Endothelial cell (in vitro differentiated cells): Measurements from ENCODE around the gene RAB9B. TPM values are rescaled to one million over a fixed set of nuclear protein-coding genes. Genes with fewer than 3 reads are reported as not detected.
"Not testable (repeated sequence)": the region's sequence is repeated elsewhere in the genome, so short reads cannot be mapped to it uniquely, and the experiment has no call there.

ENCODE experiments used
- DNase-seq: peaks from one replicate; pipeline ENCODE4 v3.0.0; 2021; ENCODE audit warnings: low spot score
- H3K27ac Mint-ChIP-seq: one replicate; pipeline ENCODE4 v1.8.0; 2021; ENCODE audit warnings: mixed read lengths, inconsistent platforms; ENCODE audit not compliant: unreplicated experiment
- H3K27me3 Mint-ChIP-seq: one replicate; pipeline ENCODE4 v1.8.0; 2021; ENCODE audit warnings: mild to moderate bottlenecking, moderate library complexity, mixed read lengths, inconsistent platforms; ENCODE audit not compliant: unreplicated experiment
- H3K36me3 Mint-ChIP-seq: one replicate; pipeline ENCODE4 v1.8.0; 2021; ENCODE audit warnings: mild to moderate bottlenecking, low read depth, mixed read lengths, inconsistent platforms; ENCODE audit not compliant: unreplicated experiment
- H3K4me1 Mint-ChIP-seq: one replicate; pipeline ENCODE4 v1.8.0; 2021; ENCODE audit warnings: mild to moderate bottlenecking, mixed read lengths, inconsistent platforms; ENCODE audit not compliant: unreplicated experiment
- H3K4me3 Mint-ChIP-seq: one replicate; pipeline ENCODE4 v1.8.0; 2021; ENCODE audit warnings: mild to moderate bottlenecking, mixed read lengths, inconsistent platforms; ENCODE audit not compliant: unreplicated experiment
- H3K9me3 Mint-ChIP-seq: one replicate; pipeline ENCODE4 v1.8.0; 2021; ENCODE audit warnings: mixed read lengths, inconsistent platforms; ENCODE audit not compliant: unreplicated experiment
- CTCF ChIP-seq: fragments of 200-600 bp; sonication (generic); IDR thresholded peaks from one replicate; pipeline ENCODE4 v1.5.0; 2021; ENCODE audit warnings: antibody characterized with exemption; ENCODE audit not compliant: unreplicated experiment
- total RNA-seq: library from RNA; stranded (reverse); fragmentation: NEBNext Ultra II Directional; extraction: Animal tissue kit (Norgen Biotek cat#: 25700); gene quantifications from one replicate; pipeline ENCODE4 v1.2.1, GENCODE V29; 2021; ENCODE audit not compliant: unreplicated experiment

RAB9B gene
- total RNA-seq, 1 donor from 2014 or later: 2.3 TPM

GRCh38 chrX:103828529-103828928, 3.5 kb downstream of the RAB9B start:
- H3K27me3 Mint-ChIP-seq: peaks cover 4% of the 10 kb centered on the region
- DNase-seq: no peak
- peaks cover 5% of the 10 kb centered on the region for H3K4me1 Mint-ChIP-seq
- H3K36me3 Mint-ChIP-seq: peaks cover 4% of the 10 kb centered on the region
- no peak overlapping the region for H3K27ac Mint-ChIP-seq
- no peak overlapping the region for H3K4me3 Mint-ChIP-seq
- no peaks in the 10 kb centered on the region for H3K9me3 Mint-ChIP-seq
- TF ChIP-seq CTCF: no peak

DNA sequence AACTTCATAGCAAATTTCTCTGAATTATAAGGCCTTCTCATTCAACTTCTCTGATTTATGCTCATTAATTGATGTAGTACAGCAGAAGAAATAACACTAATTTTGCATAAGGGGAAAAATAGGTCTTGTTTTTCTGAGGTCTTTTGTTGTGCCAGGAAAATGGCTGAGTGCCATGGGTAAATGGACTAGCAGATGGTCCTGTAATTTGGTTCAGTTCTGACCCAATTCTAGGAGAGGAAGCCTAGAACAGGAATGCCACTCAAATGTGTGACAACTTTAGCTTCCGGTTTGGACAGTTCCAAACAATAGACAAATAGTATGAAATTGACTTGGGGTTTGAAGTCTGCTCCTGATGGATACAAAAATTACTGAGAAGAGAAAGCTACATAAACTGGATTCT, 6.2 kb downstream of the RAB9B start:
- H3K27ac Mint-ChIP-seq: no peak overlapping the region
- no peaks in the 10 kb centered on the region for H3K36me3 Mint-ChIP-seq

GRCh38 chrX:103823591-103823990, 8.5 kb downstream of the RAB9B start:
- Mint-ChIP-seq H3K27ac (no peak overlapping the region), H3K27me3 (no peaks in the 10 kb centered on the region), H3K4me1 (no peaks in the 10 kb centered on the region), H3K4me3 (no peak overlapping the region), H3K36me3 (no peaks in the 10 kb centered on the region), H3K9me3 (no peaks in the 10 kb centered on the region)
- no peak for DNase-seq
- no peak for TF ChIP-seq CTCF

More for the DNA sequence above, 6.2 kb downstream of the RAB9B start:
- Mint-ChIP-seq H3K27me3 (no peaks in the 10 kb centered on the region), H3K4me3 (no peak overlapping the region), H3K9me3 (no peaks in the 10 kb centered on the region), H3K4me1 (no peaks in the 10 kb centered on the region)
- no peak for DNase-seq
- TF ChIP-seq CTCF: no peak

GRCh38 chrX:103820802-103821201, 11.3 kb downstream of the RAB9B start:
- H3K27me3 Mint-ChIP-seq, H3K4me1 Mint-ChIP-seq, H3K27ac Mint-ChIP-seq, H3K4me3 Mint-ChIP-seq, H3K36me3 Mint-ChIP-seq, DNase-seq, H3K9me3 Mint-ChIP-seq: not testable (repeated sequence)

- H3K9me3 Mint-ChIP-seq: no peaks in the 10 kb centered on the region
- no peak for TF ChIP-seq CTCF
- no peak overlapping the region for H3K27ac Mint-ChIP-seq
- peaks cover 6% of the 10 kb centered on the region for H3K4me1 Mint-ChIP-seq
- DNase-seq: no peak
- H3K36me3 Mint-ChIP-seq: no peaks in the 10 kb centered on the region
- peaks cover 1% of the 10 kb centered on the region for H3K27me3 Mint-ChIP-seq
- no peak overlapping the region for H3K4me3 Mint-ChIP-seq
These were observed 13.0 kb downstream of the RAB9B start for GRCh38 chrX:103818842-103819619.
